Prostate gland (tissue), 2 donors: Measurements from ENCODE around the gene FA2H.
"Not testable (repeated sequence)": the region's sequence is repeated elsewhere in the genome, so short reads cannot be mapped to it uniquely, and the experiment has no call there.

Experiments
- CTCF ChIP-seq, 4 experiments: fragments of 200-600 bp in 2 of 4; fragments of 450-650 bp in 2 of 4; sonication (generic) in 2 of 4; IDR thresholded peaks; 1 replicate in 3 of 4; 2 replicates in 1 of 4; pipeline ENCODE4 v1.5.1; 2016 to 2019; ENCODE audit warnings: antibody characterized with exemption in 4 of 4, mild to moderate bottlenecking in 2 of 4, moderate library complexity in 2 of 4
- POLR2A ChIP-seq: fragments of 450-650 bp; IDR thresholded peaks from one replicate; pipeline ENCODE4 v1.6.1; 2016; ENCODE audit warnings: antibody characterized with exemption, mild to moderate bottlenecking
- POLR2AphosphoS5 ChIP-seq: sonication (generic); formaldehyde crosslinking; IDR thresholded peaks from one replicate; pipeline ENCODE4 v1.6.1; 2017; ENCODE audit warnings: antibody characterized with exemption

DNA sequence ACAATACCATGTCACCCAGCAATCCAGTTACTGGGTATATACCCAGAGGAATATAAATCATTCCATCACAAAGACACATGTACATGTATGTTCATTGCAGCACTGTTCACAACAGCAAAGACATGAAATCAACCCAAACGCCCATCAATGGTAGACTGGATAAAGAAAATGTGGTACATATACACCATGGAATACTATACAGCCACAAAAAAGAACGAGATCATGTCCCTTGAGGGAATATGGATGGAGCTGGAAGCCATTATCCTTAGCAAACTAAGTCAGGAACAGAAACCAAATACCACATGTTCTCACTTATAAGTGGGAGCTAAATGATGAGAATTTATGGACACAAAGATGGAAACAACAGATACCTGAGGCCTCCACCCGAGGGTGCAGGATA lies 10.4 kb downstream of the FA2H start:
- TF ChIP-seq POLR2A; CTCF (IDR thresholded peaks at IDR 0.05); POLR2AphosphoS5: not testable (repeated sequence)
